NOMO-1 treated with DMSO at 0.1 percent for 48 hours (cell line): ENCODE results near the gene CELA3A.
"Not testable (repeated sequence)": the region's sequence is repeated elsewhere in the genome, so short reads cannot be mapped to it uniquely, and the experiment has no call there.

Source experiments
- DNase-seq: peaks from one replicate; lab custom pipeline; 2025; ENCODE audit not compliant: unreplicated experiment; lab: John Stamatoyannopoulos, UW

The CELA3A gene

GRCh38 chr1:22014575-22015206, 13.2 kb downstream of the CELA3A start:
- DNase-seq = not testable (repeated sequence)

GRCh38 chr1:22018583-22019559, 17.4 kb downstream of the CELA3A start:
- DNase-seq = peak; percentile 96

GRCh38 chr1:22021061-22021460, 19.6 kb downstream of the CELA3A start:
- no peak for DNase-seq

- peak; percentile 90 for DNase-seq
These were observed 23.3 kb downstream of the CELA3A start for GRCh38 chr1:22024485-22025367.

GRCh38 chr1:22025368-22026155, 24.1 kb downstream of the CELA3A start:
- DNase-seq = peak; percentile 90

GRCh38 chr1:22026924-22027289, 25.4 kb downstream of the CELA3A start:
- DNase-seq = no peak

GRCh38 chr1:22030057-22030456, 28.6 kb downstream of the CELA3A start:
- DNase-seq = no peak

- DNase-seq = no peak
These were observed 29.0 kb downstream of the CELA3A start for GRCh38 chr1:22030473-22030872.

GRCh38 chr1:22031214-22031962, 29.9 kb downstream of the CELA3A start:
- peak; percentile 48 for DNase-seq

GRCh38 chr1:22034834-22035233, 33.4 kb downstream of the CELA3A start:
- DNase-seq = not testable (repeated sequence)

- DNase-seq = peak; percentile 18
These were observed 36.1 kb downstream of the CELA3A start for GRCh38 chr1:22037520-22037919.

- DNase-seq = no peak
These were observed 36.6 kb downstream of the CELA3A start for GRCh38 chr1:22038036-22038435.

- DNase-seq = peak; percentile 99
These were observed 38.3 kb downstream of the CELA3A start for GRCh38 chr1:22039594-22040285.

GRCh38 chr1:22040286-22040623, 38.8 kb downstream of the CELA3A start:
- no peak for DNase-seq

- no peak for DNase-seq
These were observed 40.0 kb downstream of the CELA3A start for GRCh38 chr1:22041505-22041904.

- DNase-seq = no peak
These were observed 41.8 kb downstream of the CELA3A start for GRCh38 chr1:22043198-22043769.

- DNase-seq = no peak
These were observed 43.4 kb downstream of the CELA3A start for GRCh38 chr1:22044690-22045420.

- no peak for DNase-seq
These were observed 44.3 kb downstream of the CELA3A start for GRCh38 chr1:22045604-22046228.
